Endothelial cell of umbilical vein (primary cell): ENCODE results near the gene KCNN3. TPM values are rescaled to one million over a fixed set of nuclear protein-coding genes. Genes with fewer than 3 reads are reported as not detected.

Experiments used
- BruUV-seq: library from RNA; stranded (reverse); fragments of 400-500 nt; replicated peaks from 2 replicates; lab custom pipeline; 2021; lab: Mats Ljungman, UMichigan
- CTCF ChIA-PET: fragments of 300-600, 350-600 bp; sonication (Branson Sonifier 250); formaldehyde crosslinking; loops from one replicate; lab custom pipeline; 2021; ENCODE audit warnings: antibody characterized with exemption, inconsistent platforms; lab: Charles Lee
- POLR2A ChIA-PET: fragments of 300-600, 350-600 bp; sonication (Branson Sonifier 250); formaldehyde crosslinking; loops from one replicate; lab custom pipeline; 2021; ENCODE audit warnings: antibody characterized with exemption, inconsistent platforms; lab: Charles Lee
- DNase-seq: peaks from one replicate; pipeline ENCODE4 v3.0.0-alpha.2; 2011; ENCODE audit warnings: low read depth, low spot score
- FAIRE-seq: peaks from 2 replicates; lab custom pipeline; 2011; peaks lifted over from hg19 to GRCh38; lab: Jason Lieb, UNC
- H2AFZ ChIP-seq: 2 replicates; pipeline ENCODE4 v1.6.0; 2012; ENCODE audit warnings: low read depth, low read length, control low read depth, inconsistent platforms
- H3K27ac ChIP-seq: 2 replicates; pipeline ENCODE4 v1.5.1; 2011; ENCODE audit warnings: low read depth, mild to moderate bottlenecking, control low read depth, low read length, moderate library complexity; ENCODE audit not compliant: insufficient read depth
- H3K27me3 ChIP-seq, 2 experiments: 2 replicates each; pipeline versions ENCODE4 v1.6.0 to v1.6.1; 2011; ENCODE audit warnings: low read length in 2 of 2, mixed read lengths in 1 of 2; ENCODE audit not compliant: control insufficient read depth in 2 of 2, insufficient read depth in 2 of 2
- H3K36me3 ChIP-seq, 2 experiments: 2 replicates in 1 of 2; 3 replicates in 1 of 2; pipeline ENCODE4 v1.5.1; 2011; ENCODE audit warnings: low read length in 2 of 2, mild to moderate bottlenecking in 1 of 2, moderate library complexity in 1 of 2; ENCODE audit not compliant: control insufficient read depth in 2 of 2, insufficient read depth in 2 of 2; ENCODE audit errors: extremely low read depth in 1 of 2
- H3K4me1 ChIP-seq: 3 replicates; pipeline ENCODE4 v1.5.1; 2011; ENCODE audit warnings: mild to moderate bottlenecking, low read length; ENCODE audit not compliant: control insufficient read depth, insufficient read depth; ENCODE audit errors: extremely low read depth
- H3K4me2 ChIP-seq: 2 replicates; pipeline ENCODE4 v1.6.1; 2011; ENCODE audit warnings: low read length, control low read depth, mixed read lengths; ENCODE audit not compliant: insufficient read depth
- H3K4me3 ChIP-seq, 3 experiments: fragments of 200-600 bp in 1 of 3; sonication (generic), shearing (Covaris generic) in 1 of 3; replicated peaks in 1 of 3; 2 replicates each; pipeline ENCODE4 v1.5.1; 2011 to 2016; ENCODE audit warnings: control low read depth in 3 of 3, low read length in 3 of 3, mild to moderate bottlenecking in 2 of 3, inconsistent platforms in 1 of 3, low read depth in 1 of 3, moderate library complexity in 1 of 3; ENCODE audit not compliant: insufficient read depth in 1 of 3
- H3K79me2 ChIP-seq: 2 replicates; pipeline ENCODE4 v1.6.0; 2012; ENCODE audit warnings: low read length, inconsistent platforms; ENCODE audit not compliant: control insufficient read depth, insufficient read depth
- H3K9ac ChIP-seq: replicated peaks from 2 replicates; pipeline ENCODE3; 2011; ENCODE audit warnings: low read length, control low read depth; ENCODE audit not compliant: insufficient read depth; ENCODE audit errors: extremely low read depth
- H3K9me1 ChIP-seq: replicated peaks from 3 replicates; pipeline ENCODE4 v1.6.0; 2011; ENCODE audit warnings: mild to moderate bottlenecking, low read length; ENCODE audit not compliant: control insufficient read depth, insufficient read depth; ENCODE audit errors: extremely low read depth
- H3K9me3 ChIP-seq: replicated peaks from 2 replicates; pipeline ENCODE4 v1.5.1; 2012; ENCODE audit warnings: low read length, inconsistent platforms; ENCODE audit not compliant: control insufficient read depth, insufficient read depth
- H4K20me1 ChIP-seq: replicated peaks from 2 replicates; pipeline ENCODE3; 2011; ENCODE audit warnings: mild to moderate bottlenecking, low read length; ENCODE audit not compliant: control insufficient read depth, insufficient read depth; ENCODE audit errors: extremely low read depth
- CTCF ChIP-seq, 2 donors: IDR thresholded peaks; 1 replicate in 1 of 2; 2 replicates in 1 of 2; pipeline ENCODE4 v1.5.1; 2011; ENCODE audit warnings: low read length in 2 of 2, mild to moderate bottlenecking in 2 of 2, moderate library complexity in 2 of 2, control low read depth in 1 of 2, inconsistent platforms in 1 of 2, low read depth in 1 of 2; ENCODE audit not compliant: insufficient read depth in 1 of 2; ENCODE audit errors: extremely low read depth in 1 of 2
- EZH2 ChIP-seq: IDR thresholded peaks from 2 replicates; pipeline ENCODE4 v1.6.1; 2012; ENCODE audit warnings: borderline replicate concordance, low read depth, mild to moderate bottlenecking, moderate library complexity, low read length, inconsistent platforms; ENCODE audit not compliant: severe bottlenecking
- FOS ChIP-seq: IDR thresholded peaks from 2 replicates; pipeline ENCODE4 v1.6.1; 2011; ENCODE audit warnings: mild to moderate bottlenecking, low read length, moderate library complexity, borderline replicate concordance; ENCODE audit not compliant: insufficient read depth
- GATA2 ChIP-seq: IDR thresholded peaks from 2 replicates; pipeline ENCODE4 v1.7.0; 2011; ENCODE audit warnings: low read depth, mild to moderate bottlenecking, moderate library complexity, mixed read lengths, low read length; ENCODE audit not compliant: insufficient read length, insufficient read depth
- JUN ChIP-seq: IDR thresholded peaks from 2 replicates; pipeline ENCODE4 v1.6.1; 2011; ENCODE audit warnings: borderline replicate concordance, low read depth; ENCODE audit not compliant: insufficient read length, insufficient read depth
- MYC ChIP-seq: IDR thresholded peaks from one replicate; pipeline ENCODE4 v1.6.1; 2011; ENCODE audit warnings: mild to moderate bottlenecking, low read depth, low read length
- POLR2A ChIP-seq: IDR thresholded peaks from 2 replicates; pipeline ENCODE4 v1.6.1; 2012; ENCODE audit warnings: low read depth, mild to moderate bottlenecking, control low read depth, low read length
- POLR2AphosphoS5 ChIP-seq: IDR thresholded peaks from 2 replicates; pipeline ENCODE4 v1.6.1; 2012; ENCODE audit warnings: low read depth, mild to moderate bottlenecking, control low read depth, low read length, moderate library complexity; ENCODE audit not compliant: insufficient read depth
- dilution Hi-C: fragments of 300-500 bp; cut with MboI; formaldehyde crosslinking; loops from one replicate; pipeline ENCODE4 v1.15.0; 2019; ENCODE audit warnings: low sequenced_read_pairs; ENCODE audit not compliant: extremely low pct_ligation_motif_present
- intact Hi-C: fragments of 100-400 bp; cut with micrococcal nuclease; formaldehyde crosslinking; loops from one replicate; pipeline ENCODE4 v1.10.0; 2022
- polyA plus RNA-seq, 4 experiments: library from polyadenylated mRNA; depleted of rRNA in 3 of 4; stranded (reverse) in 3 of 4; unstranded in 1 of 4; fragments of >200 nt; gene quantifications; 2 replicates each; pipeline versions ENCODE4 v1.2.1 to v1.2.3, GENCODE V29; 2011 to 2012; ENCODE audit warnings: missing spikeins in 1 of 4
- total RNA-seq: library from RNA; stranded (reverse); gene quantifications from 2 replicates; pipeline ENCODE4 v1.2.3, GENCODE V29; 2021
- TF ChIP-seq, protein P1 (sequence below): IDR thresholded peaks from 2 replicates; pipeline ENCODE4 v1.6.1; 2011; ENCODE audit not compliant: insufficient read depth, insufficient read length

The KCNN3 gene
- total and polyA plus RNA-seq, 2 donors (not counting 3 experiments of a cell fraction or from before 2014, with no cell fraction given): 0.91 to 1.1 TPM

DNA sequence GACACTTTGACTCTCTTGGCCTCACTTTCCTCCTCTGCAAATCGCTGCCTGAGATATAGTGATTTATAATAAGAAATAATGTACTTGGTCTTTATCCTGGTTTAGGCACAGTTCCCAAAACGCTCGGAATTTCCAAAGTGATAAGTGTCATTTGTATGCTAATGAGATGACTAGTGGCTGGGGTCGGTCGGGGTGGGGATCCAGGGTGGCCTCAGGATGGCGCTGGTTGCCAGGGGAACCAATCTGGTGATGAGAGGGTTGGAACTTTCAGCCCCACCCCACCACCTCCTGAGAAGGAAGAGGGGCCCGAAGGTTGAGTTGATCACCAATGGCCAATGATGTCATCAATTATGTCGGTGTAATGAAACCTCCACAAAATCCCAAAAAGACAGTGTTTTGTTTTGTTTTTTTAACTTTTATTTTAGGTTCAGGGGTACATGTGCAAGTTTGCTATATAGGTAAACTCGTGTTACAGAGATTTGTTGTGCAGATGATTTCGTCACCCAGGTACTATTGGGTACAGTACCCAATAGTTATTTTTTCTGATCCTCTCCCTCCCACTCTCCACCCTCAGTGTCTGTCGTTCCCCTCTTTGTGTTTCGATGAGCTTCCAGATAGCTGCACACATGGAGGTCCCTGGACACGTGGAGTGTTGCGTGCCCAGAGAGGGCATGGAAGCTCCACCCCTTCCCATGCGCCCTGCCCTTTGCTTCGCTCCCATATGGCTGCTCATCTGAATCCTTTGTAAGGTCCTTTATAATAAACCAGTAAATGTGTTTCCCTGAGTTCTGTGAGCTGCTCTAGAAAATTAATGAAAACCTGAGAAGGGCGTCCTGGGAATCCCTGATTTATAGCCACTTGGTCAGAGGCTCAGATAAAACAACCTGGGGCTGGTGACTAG is 97.2 kb downstream of the KCNN3 start:
- dilution Hi-C loops (no loop called here), intact Hi-C loops (no loop called here)
- CTCF ChIA-PET: interaction anchor here (1.0 to 1.1 kb wide), 2 partner anchors 11 to 213 kb away, joined by 3 read pairs; no protein-coding TSS in a partner anchor
- Histone ChIP-seq H3K79me2 (no peaks in the 10 kb centered on the region), H3K4me1 (no peaks in the 10 kb centered on the region), H3K9me3 (no peaks in the 10 kb centered on the region), H3K36me3 (no peaks in the 10 kb centered on the region), H3K4me3 (no peak overlapping the region), H3K9me1 (no peaks in the 10 kb centered on the region), H3K4me2 (no peak overlapping the region), H3K27ac (no peak overlapping the region), H3K9ac (no peak overlapping the region), H2AFZ (no peak overlapping the region), H4K20me1 (no peaks in the 10 kb centered on the region), H3K27me3 (peaks cover 0 to 2% of the 10 kb centered on the region in 2 experiments)
- DNase-seq (no peak), FAIRE-seq (no peak)
- BruUV-seq: no TSS peak
- POLR2A ChIA-PET: no interaction called here
- TF ChIP-seq CTCF (IDR thresholded peaks at IDR 0.05; ENCODE audit: extremely low read depth in 1 of 2, insufficient read depth in 1 of 2, low read depth in 1 of 2, low read length in 2 of 2) (peak in 1 of 2 donors; percentile 5), FOS (no peak), POLR2AphosphoS5 (no peak)

- peaks cover 0 to 2% of the 10 kb centered on the region in 2 experiments for H3K27me3 ChIP-seq
Observed at GRCh38 chr1:154772056-154772455, 98.0 kb downstream of the KCNN3 start.

More at GRCh38 chr1:154772056-154772455, 98.0 kb downstream of the KCNN3 start:
- Histone ChIP-seq H3K4me1 (peaks cover 2% of the 10 kb centered on the region), H4K20me1 (no peaks in the 10 kb centered on the region), H2AFZ (no peak overlapping the region), H3K9me1 (no peaks in the 10 kb centered on the region), H3K4me3 (no peak overlapping the region), H3K9me3 (no peaks in the 10 kb centered on the region), H3K79me2 (no peaks in the 10 kb centered on the region), H3K4me2 (no peak overlapping the region), H3K36me3 (no peaks in the 10 kb centered on the region), H3K27ac (no peak overlapping the region), H3K9ac (no peak overlapping the region)
- intact Hi-C loops (no loop called here), dilution Hi-C loops (no loop called here)
- TF ChIP-seq GATA2 (no peak), POLR2AphosphoS5 (no peak), POLR2A (no peak), JUN (no peak), FOS (no peak), EZH2 (no peak), MYC (no peak), CTCF (IDR thresholded peaks at IDR 0.05; ENCODE audit: extremely low read depth in 1 of 2, insufficient read depth in 1 of 2, low read depth in 1 of 2, low read length in 2 of 2) (no peak)
- TF ChIP-seq, protein P1, sequence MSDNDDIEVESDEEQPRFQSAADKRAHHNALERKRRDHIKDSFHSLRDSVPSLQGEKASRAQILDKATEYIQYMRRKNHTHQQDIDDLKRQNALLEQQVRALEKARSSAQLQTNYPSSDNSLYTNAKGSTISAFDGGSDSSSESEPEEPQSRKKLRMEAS: no peak
- FAIRE-seq: no peak
- POLR2A ChIA-PET: no interaction called here
- BruUV-seq: no TSS peak
- DNase-seq: no peak
- CTCF ChIA-PET: no interaction called here
